ENCODE measurements around the gene ZCCHC24. TPM values are rescaled to one million over a fixed set of nuclear protein-coding genes. Genes with fewer than 3 reads are reported as not detected.

ZCCHC24 gene
- total and polyA plus RNA-seq, 4 donors: 7.8 to 23.9 (median 14.8) TPM

DNA sequence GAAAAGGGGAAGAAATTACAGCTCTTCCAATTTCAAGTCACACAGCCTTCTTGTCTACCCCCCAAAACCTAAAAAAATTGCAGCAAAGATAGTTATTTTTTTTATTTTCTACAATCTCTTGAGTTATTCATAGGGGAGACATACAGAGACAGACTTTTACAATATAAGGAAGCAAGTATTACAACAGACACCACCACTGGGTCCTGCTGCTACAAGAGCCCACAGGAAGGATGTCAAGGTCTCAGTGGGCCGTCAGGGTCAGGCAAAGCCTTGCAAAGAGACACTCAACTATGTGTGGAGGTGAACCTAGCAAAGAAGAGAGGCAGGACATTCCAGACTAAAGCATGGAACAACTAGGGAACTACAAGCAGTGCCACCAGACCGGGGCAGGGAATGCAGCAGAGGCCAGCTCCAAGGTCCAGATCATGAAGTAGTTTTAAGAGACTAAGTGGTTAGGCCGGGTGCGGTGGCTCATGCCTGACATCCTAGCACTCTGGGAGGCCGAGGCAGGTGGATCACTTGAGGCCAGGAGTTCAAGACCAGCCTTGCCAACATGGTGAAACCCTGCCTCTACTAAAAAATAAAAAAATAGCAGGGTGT is 28.2 kb upstream of the ZCCHC24 start:
- no peak overlapping the region for H3K9ac ChIP-seq (ENCODE audit: low read depth in 1 of 2, low read length in 2 of 2)
- no peak overlapping the region for H3K4me3 ChIP-seq (ENCODE audit: low read depth in 1 of 3, low read length in 3 of 3)
- H3K27me3 ChIP-seq (ENCODE audit: control insufficient read depth in 4 of 4, insufficient read depth in 4 of 4, low read length in 3 of 4): no peaks in the 10 kb centered on the region
- no peaks in the 10 kb centered on the region for H3K9me3 ChIP-seq (ENCODE audit: control insufficient read depth in 4 of 4, low read length in 3 of 4)
- H3K36me3 ChIP-seq (ENCODE audit: control insufficient read depth in 4 of 4, insufficient read depth in 3 of 4, low read depth in 1 of 4, low read length in 3 of 4): no peaks in the 10 kb centered on the region
- DNase-seq (ENCODE audit: low spot score): no peak
- peaks cover 2 to 8% (median 5%) of the 10 kb centered on the region in 4 donors for H3K4me1 ChIP-seq (ENCODE audit: control insufficient read depth in 4 of 4, insufficient read depth in 4 of 4, low read length in 3 of 4)
- WGBS: 87% methylated on average over 5 of the region's 5 CpGs
- TF ChIP-seq EGR1 (IDR thresholded peaks at IDR 0.05; ENCODE audit: low read depth in 2 of 2) (no peak), TAF1 (conservative IDR thresholded peaks at IDR 0.05) (no peak), FOXA1 (IDR thresholded peaks at IDR 0.05) (no peak), NR2F2 (IDR thresholded peaks at IDR 0.05) (no peak), RXRA (IDR thresholded peaks at IDR 0.05) (no peak), JUND (IDR thresholded peaks at IDR 0.05) (no peak), RAD21 (IDR thresholded peaks at IDR 0.05) (no peak), YY1 (IDR thresholded peaks at IDR 0.05) (no peak)
- TF ChIP-seq, protein P1, sequence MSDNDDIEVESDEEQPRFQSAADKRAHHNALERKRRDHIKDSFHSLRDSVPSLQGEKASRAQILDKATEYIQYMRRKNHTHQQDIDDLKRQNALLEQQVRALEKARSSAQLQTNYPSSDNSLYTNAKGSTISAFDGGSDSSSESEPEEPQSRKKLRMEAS (IDR thresholded peaks at IDR 0.05): no peak
- TF ChIP-seq, protein P2, sequence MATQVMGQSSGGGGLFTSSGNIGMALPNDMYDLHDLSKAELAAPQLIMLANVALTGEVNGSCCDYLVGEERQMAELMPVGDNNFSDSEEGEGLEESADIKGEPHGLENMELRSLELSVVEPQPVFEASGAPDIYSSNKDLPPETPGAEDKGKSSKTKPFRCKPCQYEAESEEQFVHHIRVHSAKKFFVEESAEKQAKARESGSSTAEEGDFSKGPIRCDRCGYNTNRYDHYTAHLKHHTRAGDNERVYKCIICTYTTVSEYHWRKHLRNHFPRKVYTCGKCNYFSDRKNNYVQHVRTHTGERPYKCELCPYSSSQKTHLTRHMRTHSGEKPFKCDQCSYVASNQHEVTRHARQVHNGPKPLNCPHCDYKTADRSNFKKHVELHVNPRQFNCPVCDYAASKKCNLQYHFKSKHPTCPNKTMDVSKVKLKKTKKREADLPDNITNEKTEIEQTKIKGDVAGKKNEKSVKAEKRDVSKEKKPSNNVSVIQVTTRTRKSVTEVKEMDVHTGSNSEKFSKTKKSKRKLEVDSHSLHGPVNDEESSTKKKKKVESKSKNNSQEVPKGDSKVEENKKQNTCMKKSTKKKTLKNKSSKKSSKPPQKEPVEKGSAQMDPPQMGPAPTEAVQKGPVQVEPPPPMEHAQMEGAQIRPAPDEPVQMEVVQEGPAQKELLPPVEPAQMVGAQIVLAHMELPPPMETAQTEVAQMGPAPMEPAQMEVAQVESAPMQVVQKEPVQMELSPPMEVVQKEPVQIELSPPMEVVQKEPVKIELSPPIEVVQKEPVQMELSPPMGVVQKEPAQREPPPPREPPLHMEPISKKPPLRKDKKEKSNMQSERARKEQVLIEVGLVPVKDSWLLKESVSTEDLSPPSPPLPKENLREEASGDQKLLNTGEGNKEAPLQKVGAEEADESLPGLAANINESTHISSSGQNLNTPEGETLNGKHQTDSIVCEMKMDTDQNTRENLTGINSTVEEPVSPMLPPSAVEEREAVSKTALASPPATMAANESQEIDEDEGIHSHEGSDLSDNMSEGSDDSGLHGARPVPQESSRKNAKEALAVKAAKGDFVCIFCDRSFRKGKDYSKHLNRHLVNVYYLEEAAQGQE (IDR thresholded peaks at IDR 0.05): no peak
- TF ChIP-seq, protein P3, sequence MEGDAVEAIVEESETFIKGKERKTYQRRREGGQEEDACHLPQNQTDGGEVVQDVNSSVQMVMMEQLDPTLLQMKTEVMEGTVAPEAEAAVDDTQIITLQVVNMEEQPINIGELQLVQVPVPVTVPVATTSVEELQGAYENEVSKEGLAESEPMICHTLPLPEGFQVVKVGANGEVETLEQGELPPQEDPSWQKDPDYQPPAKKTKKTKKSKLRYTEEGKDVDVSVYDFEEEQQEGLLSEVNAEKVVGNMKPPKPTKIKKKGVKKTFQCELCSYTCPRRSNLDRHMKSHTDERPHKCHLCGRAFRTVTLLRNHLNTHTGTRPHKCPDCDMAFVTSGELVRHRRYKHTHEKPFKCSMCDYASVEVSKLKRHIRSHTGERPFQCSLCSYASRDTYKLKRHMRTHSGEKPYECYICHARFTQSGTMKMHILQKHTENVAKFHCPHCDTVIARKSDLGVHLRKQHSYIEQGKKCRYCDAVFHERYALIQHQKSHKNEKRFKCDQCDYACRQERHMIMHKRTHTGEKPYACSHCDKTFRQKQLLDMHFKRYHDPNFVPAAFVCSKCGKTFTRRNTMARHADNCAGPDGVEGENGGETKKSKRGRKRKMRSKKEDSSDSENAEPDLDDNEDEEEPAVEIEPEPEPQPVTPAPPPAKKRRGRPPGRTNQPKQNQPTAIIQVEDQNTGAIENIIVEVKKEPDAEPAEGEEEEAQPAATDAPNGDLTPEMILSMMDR (IDR thresholded peaks at IDR 0.05; ENCODE audit: low read depth, low read length, missing input control): no peak
- H3K27ac ChIP-seq (ENCODE audit: low read depth in 1 of 2, low read length in 2 of 2): no peak overlapping the region

DNA sequence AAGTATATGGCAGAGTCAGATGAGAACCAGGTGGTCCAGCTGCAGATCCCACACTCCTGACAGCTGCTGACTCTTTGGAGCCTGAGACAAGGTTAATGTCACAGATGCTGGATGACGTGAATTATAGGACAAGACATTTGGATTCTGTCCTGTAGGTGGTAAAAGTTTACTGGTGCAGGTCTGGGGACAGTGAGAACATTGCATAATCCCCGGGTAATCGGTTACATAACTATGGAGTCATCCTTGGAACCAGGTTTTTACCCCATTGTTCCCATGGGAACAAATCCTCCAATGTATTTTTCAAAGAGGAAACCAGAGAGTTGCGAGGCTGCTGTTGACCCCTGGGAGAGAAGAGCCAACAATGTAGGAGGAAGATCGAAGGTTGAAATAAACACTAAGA is 27.5 kb upstream of the ZCCHC24 start:
- H3K9ac ChIP-seq (ENCODE audit: low read depth in 1 of 2, low read length in 2 of 2): no peak overlapping the region
- no peak overlapping the region for H3K27ac ChIP-seq (ENCODE audit: low read depth in 1 of 2, low read length in 2 of 2)
- TF ChIP-seq JUND (IDR thresholded peaks at IDR 0.05): peak; percentile 70
- peak; percentile 40 to 65 for TF ChIP-seq RXRA (IDR thresholded peaks at IDR 0.05)
- TF ChIP-seq, protein P4, sequence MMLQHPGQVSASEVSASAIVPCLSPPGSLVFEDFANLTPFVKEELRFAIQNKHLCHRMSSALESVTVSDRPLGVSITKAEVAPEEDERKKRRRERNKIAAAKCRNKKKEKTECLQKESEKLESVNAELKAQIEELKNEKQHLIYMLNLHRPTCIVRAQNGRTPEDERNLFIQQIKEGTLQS (IDR thresholded peaks at IDR 0.05): peak; percentile 91
- TF ChIP-seq, protein P3 (IDR thresholded peaks at IDR 0.05; ENCODE audit: low read depth, low read length, missing input control): peak; percentile 10
- no peak for TF ChIP-seq FOXA1 (IDR thresholded peaks at IDR 0.05)
- no peak for TF ChIP-seq HNF4G (IDR thresholded peaks at IDR 0.05)
- peak; percentile 22 for TF ChIP-seq SP1 (IDR thresholded peaks at IDR 0.05)
- no peak for TF ChIP-seq FOXA2 (IDR thresholded peaks at IDR 0.05)
- peak in 1 of 2 donors; percentile 59 for TF ChIP-seq RAD21 (IDR thresholded peaks at IDR 0.05)
- peak; percentile 50 for TF ChIP-seq YY1 (IDR thresholded peaks at IDR 0.05)
- TF ChIP-seq, protein P5, sequence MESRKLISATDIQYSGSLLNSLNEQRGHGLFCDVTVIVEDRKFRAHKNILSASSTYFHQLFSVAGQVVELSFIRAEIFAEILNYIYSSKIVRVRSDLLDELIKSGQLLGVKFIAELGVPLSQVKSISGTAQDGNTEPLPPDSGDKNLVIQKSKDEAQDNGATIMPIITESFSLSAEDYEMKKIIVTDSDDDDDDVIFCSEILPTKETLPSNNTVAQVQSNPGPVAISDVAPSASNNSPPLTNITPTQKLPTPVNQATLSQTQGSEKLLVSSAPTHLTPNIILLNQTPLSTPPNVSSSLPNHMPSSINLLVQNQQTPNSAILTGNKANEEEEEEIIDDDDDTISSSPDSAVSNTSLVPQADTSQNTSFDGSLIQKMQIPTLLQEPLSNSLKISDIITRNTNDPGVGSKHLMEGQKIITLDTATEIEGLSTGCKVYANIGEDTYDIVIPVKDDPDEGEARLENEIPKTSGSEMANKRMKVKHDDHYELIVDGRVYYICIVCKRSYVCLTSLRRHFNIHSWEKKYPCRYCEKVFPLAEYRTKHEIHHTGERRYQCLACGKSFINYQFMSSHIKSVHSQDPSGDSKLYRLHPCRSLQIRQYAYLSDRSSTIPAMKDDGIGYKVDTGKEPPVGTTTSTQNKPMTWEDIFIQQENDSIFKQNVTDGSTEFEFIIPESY (IDR thresholded peaks at IDR 0.05): no peak
- peak; percentile 55 to 71 for TF ChIP-seq HNF4A (conservative IDR thresholded peaks at IDR 0.05)
- 30% methylated on average over 5 of the region's 5 CpGs for WGBS
- peaks cover 2 to 8% (median 5%) of the 10 kb centered on the region in 4 donors for H3K4me1 ChIP-seq (ENCODE audit: control insufficient read depth in 4 of 4, insufficient read depth in 4 of 4, low read length in 3 of 4)
- H3K36me3 ChIP-seq (ENCODE audit: control insufficient read depth in 4 of 4, insufficient read depth in 3 of 4, low read depth in 1 of 4, low read length in 3 of 4): no peaks in the 10 kb centered on the region
- no peak overlapping the region for H3K4me3 ChIP-seq (ENCODE audit: low read depth in 1 of 3, low read length in 3 of 3)
- H3K9me3 ChIP-seq (ENCODE audit: control insufficient read depth in 4 of 4, low read length in 3 of 4): no peaks in the 10 kb centered on the region
- no peak for DNase-seq (ENCODE audit: low spot score)
- no peaks in the 10 kb centered on the region for H3K27me3 ChIP-seq (ENCODE audit: control insufficient read depth in 4 of 4, insufficient read depth in 4 of 4, low read length in 3 of 4)

Data from liver (tissue), 9 donors.